ENCODE data around the gene SHH. TPM values are rescaled to one million over a fixed set of nuclear protein-coding genes. Genes with fewer than 3 reads are reported as not detected.

Gene SHH
- total and polyA plus RNA-seq, 12 donors = not detected

DNA sequence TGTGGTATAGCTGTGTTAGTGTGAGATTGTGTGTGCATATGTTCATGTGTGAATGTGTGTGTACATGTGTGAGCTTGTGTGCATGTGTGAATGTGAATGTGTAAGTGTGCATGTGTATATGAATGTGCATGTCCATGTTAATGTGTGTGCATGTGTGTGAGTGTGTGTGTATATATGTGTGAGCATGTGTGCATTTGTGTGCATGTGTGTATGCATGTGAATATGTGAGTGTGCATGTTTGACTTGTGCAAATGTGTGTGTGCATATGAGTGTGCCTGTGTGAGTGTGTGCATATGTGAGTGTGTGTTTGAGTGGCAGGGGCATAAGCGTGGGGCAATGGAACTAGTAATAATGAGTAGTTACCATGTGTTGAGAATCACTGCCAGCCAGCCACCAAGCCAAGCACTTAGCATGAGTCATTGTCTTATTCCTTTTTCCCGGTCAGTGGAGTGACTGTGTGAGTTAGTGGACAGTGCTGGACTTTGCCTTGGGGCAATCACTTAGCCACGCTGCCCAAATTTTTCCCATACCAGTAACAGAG lies 46.3 kb upstream of the SHH start:
- peaks cover 0 to 15% (median 6%) of the 10 kb centered on the region in 9 donors for H3K4me1 ChIP-seq
- intact Hi-C loops (cut with DNase I) = no loop called here
- WGBS, 2 donors = 81 to 85% methylated on average over 3 of the region's 3 CpGs
- DNase-seq = no peak
- H3K27ac ChIP-seq = no peak overlapping the region
- peaks cover 0 to 25% (median 9%) of the 10 kb centered on the region in 7 donors for H3K27me3 ChIP-seq
- TF ChIP-seq, protein P1, sequence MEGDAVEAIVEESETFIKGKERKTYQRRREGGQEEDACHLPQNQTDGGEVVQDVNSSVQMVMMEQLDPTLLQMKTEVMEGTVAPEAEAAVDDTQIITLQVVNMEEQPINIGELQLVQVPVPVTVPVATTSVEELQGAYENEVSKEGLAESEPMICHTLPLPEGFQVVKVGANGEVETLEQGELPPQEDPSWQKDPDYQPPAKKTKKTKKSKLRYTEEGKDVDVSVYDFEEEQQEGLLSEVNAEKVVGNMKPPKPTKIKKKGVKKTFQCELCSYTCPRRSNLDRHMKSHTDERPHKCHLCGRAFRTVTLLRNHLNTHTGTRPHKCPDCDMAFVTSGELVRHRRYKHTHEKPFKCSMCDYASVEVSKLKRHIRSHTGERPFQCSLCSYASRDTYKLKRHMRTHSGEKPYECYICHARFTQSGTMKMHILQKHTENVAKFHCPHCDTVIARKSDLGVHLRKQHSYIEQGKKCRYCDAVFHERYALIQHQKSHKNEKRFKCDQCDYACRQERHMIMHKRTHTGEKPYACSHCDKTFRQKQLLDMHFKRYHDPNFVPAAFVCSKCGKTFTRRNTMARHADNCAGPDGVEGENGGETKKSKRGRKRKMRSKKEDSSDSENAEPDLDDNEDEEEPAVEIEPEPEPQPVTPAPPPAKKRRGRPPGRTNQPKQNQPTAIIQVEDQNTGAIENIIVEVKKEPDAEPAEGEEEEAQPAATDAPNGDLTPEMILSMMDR (IDR thresholded peaks at IDR 0.05) = no peak
- H3K4me3 ChIP-seq = no peak overlapping the region
- H3K36me3 ChIP-seq = no peaks in the 10 kb centered on the region
- ATAC-seq = peak in 1 of 8 donors; percentile 38
- H3K9me3 ChIP-seq = peaks cover 0 to 23% (median 3%) of the 10 kb centered on the region in 11 donors

DNA sequence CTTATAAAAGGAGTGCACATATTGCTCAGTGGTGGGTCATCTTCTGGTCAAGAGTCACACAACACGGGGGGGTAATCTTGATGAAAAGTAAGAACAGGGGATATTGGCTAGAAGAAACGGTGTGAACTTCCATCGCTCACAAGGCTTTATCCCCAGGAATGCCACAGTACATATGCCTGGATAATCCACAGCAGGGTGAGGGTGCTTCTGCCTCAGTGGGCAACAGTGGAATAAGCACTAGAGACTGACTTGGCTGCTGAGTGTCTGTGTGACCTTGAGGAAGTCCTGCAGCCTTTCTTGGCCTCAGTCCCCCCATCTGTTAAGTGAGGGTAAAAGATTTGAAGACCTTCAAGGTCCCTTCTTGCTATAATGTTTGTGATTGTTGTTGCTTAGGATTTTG lies 44.9 kb upstream of the SHH start:
- H3K4me3 ChIP-seq = no peak overlapping the region
- no peak for DNase-seq
- TF ChIP-seq, protein P1 (IDR thresholded peaks at IDR 0.05) = no peak
- no peak for ATAC-seq
- intact Hi-C loops (cut with DNase I) = no loop called here
- WGBS, 2 donors = 75 to 88% methylated on average over 3 of the region's 3 CpGs
- peaks cover 0 to 21% (median 0%) of the 10 kb centered on the region in 7 donors for H3K27me3 ChIP-seq
- H3K27ac ChIP-seq = no peak overlapping the region
- H3K36me3 ChIP-seq = no peaks in the 10 kb centered on the region
- peaks cover 0 to 15% (median 6%) of the 10 kb centered on the region in 9 donors for H3K4me1 ChIP-seq
- H3K9me3 ChIP-seq = peaks cover 0 to 23% (median 3%) of the 10 kb centered on the region in 11 donors

DNA sequence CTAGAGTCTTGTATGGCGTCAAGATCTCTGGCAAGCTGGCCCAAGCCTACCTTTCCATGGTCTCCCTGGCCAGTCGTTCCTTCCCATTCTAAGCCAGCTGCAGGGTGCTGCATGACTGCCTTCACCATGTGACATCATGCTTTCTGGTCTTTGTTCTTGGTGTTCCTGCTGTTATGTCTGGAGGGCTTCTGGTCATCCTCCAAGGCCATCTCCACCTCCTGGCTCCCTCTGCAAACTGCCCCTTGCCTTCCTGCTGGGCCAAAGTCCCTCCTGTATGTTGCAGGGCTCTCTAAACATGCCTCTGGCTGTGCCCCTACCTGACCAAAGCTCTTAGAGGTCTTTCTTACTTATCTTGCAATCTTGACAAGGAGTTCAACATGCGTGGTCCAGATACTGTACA lies 44.4 kb upstream of the SHH start:
- Histone ChIP-seq H3K4me3 (no peak overlapping the region), H3K36me3 (no peaks in the 10 kb centered on the region), H3K9me3 (peaks cover 0 to 23% (median 3%) of the 10 kb centered on the region in 11 donors), H3K4me1 (peaks cover 0 to 13% (median 6%) of the 10 kb centered on the region in 9 donors), H3K27me3 (peaks cover 0 to 23% (median 0%) of the 10 kb centered on the region in 7 donors), H3K27ac (no peak overlapping the region)
- 76 to 79% methylated on average over 3 of the region's 3 CpGs for WGBS, 2 donors
- TF ChIP-seq, protein P1 (IDR thresholded peaks at IDR 0.05) = no peak
- DNase-seq = no peak
- intact Hi-C loops (cut with DNase I) = no loop called here
- no peak for ATAC-seq

DNA sequence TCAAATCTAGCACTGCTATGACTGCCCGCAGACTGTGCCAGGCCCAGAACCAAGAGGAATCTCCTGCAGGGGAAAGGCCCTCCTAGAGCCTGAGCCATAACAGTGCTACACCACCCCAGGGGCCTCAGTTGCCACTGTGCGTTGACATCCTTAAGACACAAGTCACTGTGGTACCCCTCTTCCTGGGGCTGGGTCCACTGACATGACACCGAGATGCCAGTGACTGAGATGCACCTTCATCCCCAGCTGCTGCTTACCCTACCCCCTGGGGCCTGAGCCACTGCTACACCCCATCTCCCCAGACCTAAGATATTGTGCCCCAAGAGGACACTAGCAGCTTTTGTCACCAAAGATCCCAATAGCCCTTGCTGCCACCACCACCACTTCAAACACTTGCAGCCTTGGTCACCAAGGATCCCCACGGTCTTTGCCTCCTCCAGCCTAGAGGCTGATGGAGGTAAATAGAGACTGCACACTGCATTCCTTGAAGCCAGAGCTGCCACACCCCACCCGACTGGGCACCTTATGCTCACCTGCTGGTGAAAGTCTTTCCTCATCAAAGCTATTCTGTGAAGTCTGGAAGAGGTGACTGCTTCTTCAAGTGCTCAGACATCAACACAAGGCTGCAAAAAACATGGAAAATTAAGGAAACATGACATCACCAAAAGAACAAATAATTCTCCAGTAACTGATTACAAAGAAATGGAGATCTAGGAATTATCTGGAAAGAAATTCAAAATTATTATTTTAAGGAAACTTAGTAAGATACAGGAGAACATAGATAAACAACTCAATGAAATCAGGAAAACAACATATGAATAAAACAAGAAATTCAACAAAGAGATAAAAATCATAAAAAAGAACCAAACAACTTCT lies 40.4 kb upstream of the SHH start:
- DNase-seq (no peak), ATAC-seq (no peak)
- Histone ChIP-seq H3K36me3 (no peaks in the 10 kb centered on the region), H3K9me3 (peaks cover 0 to 23% (median 3%) of the 10 kb centered on the region in 11 donors), H3K4me1 (no peaks in the 10 kb centered on the region), H3K27ac (no peak overlapping the region), H3K4me3 (no peak overlapping the region), H3K27me3 (peaks cover 0 to 49% (median 6%) of the 10 kb centered on the region in 7 donors)
- 79 to 81% methylated on average over 5 of the region's 5 CpGs for WGBS, 2 donors
- TF ChIP-seq, protein P1 (IDR thresholded peaks at IDR 0.05) = no peak
- intact Hi-C loops (cut with DNase I) = no loop called here
